ENCODE measurements around the gene SUMF1.

Gene SUMF1

DNA sequence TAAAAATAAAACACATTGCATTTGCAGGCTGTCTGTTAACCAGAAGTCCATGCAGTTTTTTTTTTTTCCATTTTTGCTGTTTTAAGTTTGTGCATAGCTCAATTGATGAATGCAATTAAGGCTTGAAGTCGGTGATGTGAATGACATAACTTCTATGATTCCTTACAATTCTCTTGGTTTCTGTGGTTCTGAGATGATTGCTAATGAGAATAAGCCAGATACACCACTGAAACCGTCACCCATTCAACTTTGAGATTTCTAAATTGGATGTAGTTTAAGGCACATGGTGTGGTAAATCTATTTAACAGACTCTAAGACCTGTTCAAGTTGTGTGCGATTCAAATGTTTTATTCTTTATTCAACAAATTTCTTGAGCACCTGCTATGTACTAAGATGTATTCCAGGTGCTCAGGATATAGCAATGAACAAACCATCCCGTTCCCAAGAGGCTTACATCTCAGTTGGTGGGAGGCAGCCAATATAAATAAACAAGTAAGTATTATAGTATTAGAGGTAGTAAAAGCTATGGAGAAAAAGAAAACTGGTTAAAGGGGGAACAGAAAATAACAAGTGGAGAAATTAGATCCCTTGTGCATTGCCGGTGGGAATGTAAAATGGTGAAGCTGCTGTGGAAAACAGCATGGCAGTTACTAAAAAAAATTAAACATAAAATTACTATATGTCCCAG is 30.1 kb upstream of the SUMF1 start:
- no peak for DNase-seq (ENCODE audit: low spot score)

DNA sequence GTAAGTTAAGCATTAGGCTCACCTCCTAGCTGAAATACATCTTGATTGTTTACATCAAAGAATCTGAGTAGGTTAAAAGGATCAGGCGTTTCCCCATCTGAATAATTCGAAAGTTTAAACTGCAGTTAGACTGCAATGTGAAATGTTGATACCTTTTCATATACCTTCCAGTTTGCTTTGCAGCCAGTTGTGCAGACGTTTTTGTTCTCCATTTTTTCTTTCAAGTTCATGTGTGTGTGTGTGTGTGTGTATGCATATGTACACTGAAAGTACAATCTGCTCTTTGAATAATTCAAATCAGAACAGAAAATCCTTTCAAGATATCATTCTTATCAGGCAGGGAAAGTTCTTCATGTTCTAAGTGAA is 29.0 kb upstream of the SUMF1 start:
- DNase-seq (ENCODE audit: low spot score) = no peak

DNA sequence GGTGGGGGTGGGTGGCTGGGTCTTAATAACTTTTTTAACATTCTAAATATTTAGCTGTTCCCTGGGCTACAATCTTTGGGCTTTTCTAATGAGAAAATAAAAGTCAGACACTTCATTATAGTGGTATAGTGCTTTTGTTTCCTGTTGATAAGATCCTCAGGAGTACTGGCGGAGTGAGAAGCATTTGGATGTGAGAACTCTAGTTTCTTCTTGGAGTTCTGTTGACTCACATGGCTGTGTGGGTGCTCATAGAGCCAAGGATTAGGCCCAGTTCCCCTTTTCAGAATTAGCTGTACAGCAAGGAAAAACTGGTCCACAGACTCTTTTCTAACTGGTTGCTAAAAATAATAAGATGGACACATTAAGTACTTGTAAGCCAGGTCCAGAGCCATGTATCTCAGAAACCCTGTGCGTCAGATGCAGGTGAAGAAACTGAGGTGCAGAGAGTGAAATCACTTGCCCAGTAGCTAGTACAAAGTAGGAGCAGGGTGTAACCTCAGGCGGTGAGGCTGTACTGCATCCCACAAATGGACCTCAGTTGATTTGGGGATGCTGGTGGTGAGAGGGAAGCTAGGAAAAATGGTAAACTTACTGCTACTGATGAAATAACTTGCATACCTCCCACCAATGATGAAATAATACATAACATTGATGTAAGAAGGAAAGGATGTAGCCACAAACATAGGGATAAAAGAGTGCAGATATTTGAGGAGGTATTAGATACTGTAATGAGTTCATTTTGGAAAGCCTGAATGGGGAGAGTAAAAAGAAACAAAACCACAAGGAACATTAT is 28.4 kb upstream of the SUMF1 start:
- peak; percentile 18 for DNase-seq (ENCODE audit: low spot score)

DNA sequence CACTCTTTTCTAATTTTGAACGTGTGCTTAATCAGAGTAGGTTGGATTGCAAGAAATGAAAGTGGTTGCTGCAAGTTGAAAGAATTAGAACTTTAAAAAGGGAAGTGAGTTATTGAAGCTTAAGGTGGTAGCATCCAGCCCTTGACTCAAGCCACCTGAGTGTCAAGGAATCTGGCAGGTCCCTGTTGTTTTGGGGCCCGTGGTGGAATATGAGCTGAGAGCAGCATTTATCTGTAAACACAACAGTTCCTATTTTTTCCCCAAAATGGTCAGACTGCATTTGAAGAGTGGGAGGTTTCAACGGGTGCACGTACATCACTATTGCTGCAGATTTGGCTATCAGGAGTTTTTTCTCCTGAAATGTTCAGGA is 27.8 kb upstream of the SUMF1 start:
- DNase-seq (ENCODE audit: low spot score) = no peak

DNA sequence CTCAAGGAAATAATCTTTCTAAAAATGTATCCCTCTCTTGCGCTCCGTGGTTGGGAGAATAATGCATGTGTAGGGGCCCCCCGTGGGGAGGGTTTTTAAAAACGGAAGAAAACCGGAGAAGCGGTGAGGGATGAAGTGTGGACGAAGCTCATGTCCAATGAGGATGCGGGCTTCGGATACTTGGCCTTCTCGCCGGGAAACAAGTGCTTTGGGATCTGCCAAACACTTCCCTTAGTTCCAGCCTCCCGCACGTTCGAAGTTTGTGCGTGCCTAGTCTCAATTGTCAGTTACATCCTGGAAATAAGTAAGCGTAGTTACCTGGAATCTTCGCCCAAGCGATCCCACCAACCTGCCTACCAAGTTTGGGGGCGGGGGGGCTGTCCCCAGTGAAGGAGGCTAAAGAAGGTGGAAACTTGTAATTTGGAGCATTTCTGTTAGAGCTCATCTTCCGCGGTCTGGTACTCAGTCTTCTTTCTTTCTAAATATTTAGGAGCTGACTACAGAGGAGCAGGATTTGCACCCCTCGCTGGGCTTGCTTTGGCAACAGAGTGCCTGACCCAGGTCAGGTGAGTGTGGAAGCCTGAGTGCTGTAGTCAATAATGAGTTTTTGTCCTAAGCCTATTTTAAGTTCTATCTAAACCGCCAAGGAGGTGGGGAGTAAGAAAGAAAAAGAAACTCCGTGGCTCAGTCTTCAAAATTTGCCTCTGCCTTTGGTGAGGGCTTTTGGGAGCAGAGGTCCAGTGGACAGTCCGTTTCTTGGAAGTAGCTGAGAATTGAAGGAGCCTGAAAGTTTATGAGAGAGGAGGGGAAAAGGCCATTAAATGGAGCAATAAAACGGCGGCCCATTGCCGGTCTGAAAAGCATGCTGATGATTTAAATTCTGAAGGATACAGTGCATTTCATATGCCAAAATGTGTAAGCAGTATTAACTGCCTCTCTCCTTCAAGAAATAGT is 27.1 kb upstream of the SUMF1 start:
- DNase-seq (ENCODE audit: low spot score) = peak; percentile 18

DNA sequence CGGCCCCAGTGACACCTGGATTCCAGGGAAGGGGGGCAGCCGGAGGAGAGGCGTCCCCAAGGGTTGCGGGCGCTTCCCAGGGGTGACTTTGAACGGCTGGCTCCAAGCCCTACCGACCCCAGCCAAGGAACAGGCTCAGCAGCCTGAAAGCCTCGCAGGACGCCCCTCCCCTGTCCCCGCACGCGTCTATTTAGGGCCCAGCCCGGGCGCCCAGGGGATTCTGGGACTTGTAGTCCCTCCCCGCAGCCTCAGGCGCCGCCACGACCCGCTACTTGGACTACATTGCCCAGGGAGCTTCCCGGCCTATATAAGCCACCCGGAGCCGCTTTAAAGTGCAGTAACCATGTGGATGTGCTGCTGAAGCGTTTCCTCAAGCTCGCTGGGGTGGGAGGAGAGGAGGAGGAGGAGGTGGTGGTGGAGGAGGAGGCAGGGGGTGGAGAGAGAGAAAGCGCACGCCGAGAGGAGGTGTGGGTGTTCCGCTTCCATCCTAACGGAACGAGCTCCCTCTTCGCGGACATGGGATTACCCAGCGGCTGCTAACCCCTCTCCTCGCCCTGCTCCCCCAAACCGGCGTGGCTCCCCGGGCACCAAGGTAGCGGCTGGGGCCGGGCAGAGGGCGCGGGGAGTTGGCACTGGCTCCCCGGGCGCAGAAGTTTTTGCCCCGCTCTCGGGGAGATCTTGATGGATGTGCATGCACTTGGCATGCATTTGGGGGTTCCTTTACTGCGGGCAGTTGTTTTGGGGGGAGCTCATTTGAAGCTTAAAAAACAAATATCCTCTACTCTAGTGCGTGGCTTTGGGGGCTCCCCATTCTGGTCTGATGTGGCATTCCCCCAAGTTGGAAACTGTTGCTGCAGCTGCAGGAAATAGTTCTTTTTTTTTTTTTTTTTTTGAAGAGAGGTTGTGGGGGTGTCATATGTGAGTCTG is 26.2 kb upstream of the SUMF1 start, which contains the start of gene ITPR1:
Gene ITPR1, plus strand, starts transcription at position 335 of the 927 bp plus-strand sequence. CDS start 23,144 bp downstream, outside the sequence.
- peak; percentile 98 for DNase-seq (ENCODE audit: low spot score)

DNA sequence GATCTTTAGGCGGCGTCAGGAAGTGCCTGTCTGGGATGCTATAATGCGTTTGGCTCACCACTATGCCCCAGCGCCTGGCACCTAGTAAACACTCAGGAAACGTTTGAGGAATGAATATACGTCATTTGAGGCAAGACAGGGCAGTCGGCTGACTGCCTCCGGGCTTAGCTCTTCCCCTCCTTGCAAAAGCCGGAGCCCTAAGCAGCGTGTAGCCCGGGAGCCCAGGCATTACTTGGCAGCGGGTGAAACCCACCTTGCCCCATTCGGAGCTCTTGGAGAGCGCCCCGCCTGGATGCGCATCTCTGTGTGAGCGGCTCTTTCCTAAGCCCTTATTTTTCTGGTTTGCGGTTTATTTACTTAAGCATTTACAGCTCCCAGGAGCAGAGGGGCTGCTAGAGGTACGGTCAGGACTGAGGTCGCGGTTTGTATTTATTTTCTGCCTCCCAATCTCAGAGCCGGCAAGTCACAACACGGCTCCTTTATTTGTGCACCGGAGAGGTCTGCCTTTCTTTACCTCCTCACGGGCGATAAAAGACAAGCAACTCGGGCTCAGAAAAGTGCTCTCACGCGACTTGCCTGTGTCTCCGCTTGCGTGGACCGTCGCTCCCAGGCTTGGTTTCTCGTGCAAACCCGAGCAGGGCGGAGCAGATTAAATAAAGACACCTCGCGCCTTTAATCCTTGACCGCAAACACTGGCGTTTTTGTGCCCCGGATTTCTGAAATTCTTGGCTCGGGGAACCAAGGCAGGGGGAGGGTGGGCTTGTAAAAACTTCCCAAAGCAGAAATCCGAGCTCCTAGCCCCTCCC is 25.3 kb upstream of the SUMF1 start:
- DNase-seq (ENCODE audit: low spot score) = peak; percentile 39

DNA sequence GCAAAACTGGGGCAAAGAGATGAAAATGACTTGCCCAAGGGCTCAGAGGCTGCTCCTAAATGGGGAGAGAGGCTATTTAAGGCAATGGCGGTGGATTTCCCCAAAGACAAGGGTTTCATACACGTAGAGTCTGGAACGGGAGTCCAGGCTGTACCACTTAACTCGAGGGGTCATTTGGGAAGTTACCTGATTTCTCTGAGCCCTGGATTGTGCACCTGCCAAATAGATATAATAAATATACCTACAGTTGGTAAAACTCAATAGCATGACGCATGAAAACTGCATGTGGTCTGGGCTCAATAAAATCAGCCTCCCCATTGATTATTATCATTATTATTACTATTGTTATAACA is 24.8 kb upstream of the SUMF1 start:
- DNase-seq (ENCODE audit: low spot score) = no peak

DNA sequence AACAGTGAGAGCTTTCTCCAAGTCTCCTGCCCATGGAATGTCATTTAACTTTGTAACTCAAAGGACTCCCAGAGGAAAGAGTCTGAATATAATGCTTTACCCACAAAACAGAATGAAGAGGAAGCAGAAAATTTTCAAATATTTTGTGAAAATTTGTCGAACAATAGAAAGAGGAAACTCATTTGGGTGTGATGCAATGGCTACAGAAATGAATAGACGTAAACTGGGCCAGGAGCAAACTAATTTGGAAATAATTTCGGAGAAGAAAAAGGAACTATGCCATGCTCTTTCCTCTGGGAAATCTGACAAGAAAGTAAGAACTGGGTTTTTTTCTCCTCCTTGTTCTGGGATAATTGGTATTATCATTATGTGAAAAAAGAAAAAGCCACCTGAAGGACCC is 11.2 kb upstream of the SUMF1 start:
- DNase-seq (ENCODE audit: low spot score) = no peak

DNA sequence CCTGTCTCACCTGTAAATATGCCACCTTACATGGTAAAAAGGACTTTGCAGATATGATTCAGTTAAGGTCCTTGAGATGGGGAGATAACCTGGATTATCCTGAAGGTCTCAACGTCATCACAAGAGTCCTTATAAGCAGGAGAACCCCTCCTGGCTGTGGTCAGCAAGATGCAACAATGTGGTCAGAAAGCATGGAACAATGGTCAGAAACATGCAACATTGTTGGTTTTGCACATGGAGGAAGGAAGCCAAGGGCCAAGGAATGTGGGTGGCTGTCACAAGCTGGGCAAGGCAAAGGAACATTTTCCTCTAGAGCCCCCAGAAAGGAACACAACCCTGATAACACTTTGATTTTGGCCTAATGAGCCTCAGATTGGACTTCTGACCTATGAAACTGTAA is 9.4 kb upstream of the SUMF1 start:
- DNase-seq (ENCODE audit: low spot score) = no peak

DNA sequence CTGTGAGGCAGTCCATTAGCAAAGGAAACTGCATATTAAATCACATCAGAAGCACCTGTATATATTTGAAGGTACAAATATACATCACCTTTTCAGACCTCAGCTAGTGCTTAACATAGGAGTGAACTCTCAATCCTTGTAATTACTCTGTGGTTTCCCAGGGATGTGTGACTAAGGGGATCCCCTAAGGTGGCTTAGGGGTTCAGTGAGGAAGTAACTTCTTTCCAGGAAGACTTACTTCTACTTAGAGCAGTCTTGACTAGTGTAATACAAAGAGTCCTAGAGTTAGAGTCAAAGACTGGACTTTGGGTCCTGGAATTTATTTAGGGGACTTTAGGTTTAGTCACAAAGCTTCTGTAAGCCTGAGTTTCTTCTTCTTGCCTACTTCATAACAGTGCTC is 8.7 kb upstream of the SUMF1 start:
- no peak for DNase-seq (ENCODE audit: low spot score)

DNA sequence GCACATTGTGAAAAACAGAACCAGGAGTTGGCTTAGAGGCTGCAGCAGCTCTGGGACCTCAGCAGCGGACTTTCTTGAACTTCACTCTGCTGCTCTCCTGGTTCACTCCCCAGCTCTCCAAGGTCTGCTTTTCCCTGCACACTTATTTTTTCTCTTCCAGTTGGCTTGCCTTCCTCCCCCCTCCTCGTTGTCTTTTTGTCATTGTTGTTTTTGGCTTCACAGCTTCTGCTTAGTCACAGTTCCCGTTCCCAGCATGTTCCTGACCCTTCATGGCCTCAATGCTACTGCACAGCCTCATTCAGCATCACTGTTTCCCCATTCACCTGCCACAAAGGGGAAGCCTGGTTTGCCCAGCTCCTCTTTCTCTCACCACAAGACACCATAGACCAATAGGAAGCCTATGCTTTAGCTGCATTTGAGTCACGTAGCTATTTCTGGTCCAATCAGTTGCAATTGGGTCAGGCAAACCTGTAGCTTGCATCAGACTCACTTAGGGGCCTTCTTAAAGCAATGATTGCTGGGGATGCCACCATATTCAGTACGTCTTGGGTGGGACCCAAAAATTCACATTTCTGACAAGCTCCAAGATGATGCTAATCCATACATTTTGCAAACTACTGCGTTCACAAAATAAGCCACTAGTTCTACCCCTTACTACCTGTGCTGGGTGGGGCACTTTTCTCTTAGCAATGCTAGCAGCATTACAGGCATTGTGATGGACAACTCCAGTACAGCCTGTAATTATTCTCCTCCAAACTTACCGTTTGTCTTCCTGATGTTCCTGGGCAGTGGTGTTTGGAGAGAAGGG is 7.8 kb upstream of the SUMF1 start:
- peak; percentile 39 for DNase-seq (ENCODE audit: low spot score)

DNA sequence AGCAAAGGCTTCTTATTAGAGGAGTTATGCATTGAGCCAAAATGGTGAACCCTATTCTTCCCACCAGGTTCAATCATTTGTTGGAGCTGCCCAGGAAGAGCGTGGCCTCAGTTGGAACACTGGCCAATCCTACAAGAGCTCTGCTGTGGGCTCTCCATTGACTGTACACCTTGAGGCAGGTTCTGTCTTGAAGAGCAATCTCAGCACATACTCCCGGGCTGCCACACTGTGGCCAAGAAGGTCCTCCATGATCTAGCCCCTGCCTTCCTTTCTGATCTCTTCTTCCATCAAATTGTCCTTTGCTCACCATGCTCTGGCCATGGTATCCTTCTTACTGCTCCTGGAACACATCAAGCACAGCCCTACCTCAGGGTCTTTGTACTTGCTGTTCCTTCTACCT is 5.7 kb upstream of the SUMF1 start:
- DNase-seq (ENCODE audit: low spot score) = no peak

DNA sequence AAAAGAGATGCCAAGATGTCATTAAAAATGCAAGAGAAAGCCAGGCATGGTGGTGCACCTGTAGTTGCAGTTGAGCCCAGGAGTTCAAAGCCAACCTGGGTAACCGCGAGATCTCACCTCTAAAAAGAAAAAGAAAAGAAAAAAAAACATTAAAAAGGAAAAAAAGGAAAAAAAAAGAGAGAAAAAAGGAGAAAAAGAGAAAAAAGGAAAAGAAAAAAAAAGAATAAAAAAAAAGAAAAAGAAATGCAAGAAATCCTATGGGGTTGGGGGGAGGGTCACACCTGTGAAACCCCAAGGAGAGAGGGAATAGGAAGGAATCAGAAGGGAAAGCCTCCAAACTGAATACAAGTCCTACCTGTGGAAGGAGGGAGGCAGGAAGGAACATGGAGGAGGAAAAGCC is 5.2 kb upstream of the SUMF1 start:
- no peak for DNase-seq (ENCODE audit: low spot score)

DNA sequence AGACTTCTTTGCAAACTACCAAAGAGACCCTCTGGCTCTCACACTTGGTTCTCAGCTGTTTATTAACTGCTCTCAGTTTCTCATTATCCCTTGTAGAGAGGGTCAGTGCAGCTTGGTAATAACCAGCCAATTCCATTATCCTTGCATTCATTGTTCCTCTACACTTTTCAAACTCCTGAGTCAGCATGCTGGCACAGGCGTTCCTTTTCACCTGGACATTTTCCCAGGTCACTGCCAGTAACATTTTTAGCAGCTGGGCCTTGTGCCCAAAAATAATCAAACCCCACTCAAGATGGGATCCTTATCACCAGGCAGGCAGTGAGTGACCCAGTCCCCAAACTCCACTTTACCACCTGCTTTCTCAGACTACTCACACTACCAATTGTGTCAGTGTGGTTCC is 4.8 kb upstream of the SUMF1 start:
- DNase-seq (ENCODE audit: low spot score) = no peak

DNA sequence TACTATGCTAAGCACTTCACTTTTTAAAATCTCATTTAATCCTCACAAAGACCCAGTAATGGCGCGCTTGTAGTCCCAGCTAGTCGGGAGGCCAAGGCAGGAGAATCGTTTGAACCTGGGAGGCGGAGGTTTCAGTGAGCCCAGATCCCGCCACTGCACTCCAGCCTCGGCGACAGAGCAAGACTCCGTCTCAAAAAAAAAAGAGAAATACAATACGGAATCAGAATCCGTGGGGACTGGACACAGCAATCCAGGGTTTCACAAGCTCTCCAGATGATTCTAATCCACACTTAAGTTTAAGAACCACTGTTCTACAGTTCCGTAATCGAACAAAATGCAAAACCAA is 426 bp upstream of the SUMF1 start:
- no peak for DNase-seq (ENCODE audit: low spot score)

DNA sequence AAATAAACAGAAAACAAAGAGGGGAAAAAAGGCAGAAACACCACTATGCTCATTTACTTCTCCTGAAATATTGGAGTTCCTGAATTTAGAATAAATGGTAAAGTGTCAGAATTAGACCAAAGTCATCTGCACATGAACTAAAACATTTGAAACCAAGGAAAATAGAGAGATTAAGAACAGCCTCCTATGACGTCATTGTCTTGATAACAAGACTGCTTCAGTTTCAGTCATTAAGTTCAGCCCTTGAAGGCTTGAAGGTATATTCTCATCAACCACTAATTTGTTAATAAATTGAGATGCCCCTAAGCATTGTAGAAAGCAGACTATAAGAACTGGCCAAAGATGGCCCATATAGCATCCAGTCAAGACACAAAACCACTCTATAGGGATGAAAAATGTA is 2.5 kb downstream of the SUMF1 start:
- DNase-seq (ENCODE audit: low spot score) = no peak

DNA sequence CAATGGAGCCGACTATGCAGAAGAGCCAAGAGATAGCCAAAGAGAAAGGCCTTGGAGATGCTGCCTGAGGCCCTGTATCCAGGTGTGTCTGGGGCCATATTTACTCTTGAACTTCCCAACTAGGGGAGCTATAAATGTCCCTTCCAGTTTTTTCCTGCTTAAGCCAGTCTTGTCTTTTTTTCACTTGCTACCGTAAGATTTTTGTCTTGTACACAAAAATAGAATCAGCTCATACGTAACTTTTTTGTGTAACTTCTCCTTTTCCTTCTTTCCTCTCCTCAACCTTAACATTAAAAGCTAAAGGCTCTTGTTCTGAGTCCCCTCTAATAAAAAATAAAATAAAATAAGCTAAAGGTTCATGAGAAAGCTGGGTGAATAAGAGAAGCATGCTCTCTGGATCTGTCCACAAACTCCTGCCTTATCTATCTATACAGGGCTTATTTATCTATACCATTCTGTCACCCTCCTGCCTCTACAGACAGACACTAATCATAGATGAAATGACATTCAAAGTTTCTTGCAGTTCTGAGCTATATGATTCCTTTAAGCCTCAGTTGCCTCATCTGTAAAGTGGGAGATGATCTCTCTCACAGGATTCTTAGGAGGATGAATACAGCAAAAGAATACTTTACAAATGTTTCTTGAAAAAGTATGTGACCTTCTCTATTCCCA is 4.6 kb downstream of the SUMF1 start:
- no peak for DNase-seq (ENCODE audit: low spot score)

DNA sequence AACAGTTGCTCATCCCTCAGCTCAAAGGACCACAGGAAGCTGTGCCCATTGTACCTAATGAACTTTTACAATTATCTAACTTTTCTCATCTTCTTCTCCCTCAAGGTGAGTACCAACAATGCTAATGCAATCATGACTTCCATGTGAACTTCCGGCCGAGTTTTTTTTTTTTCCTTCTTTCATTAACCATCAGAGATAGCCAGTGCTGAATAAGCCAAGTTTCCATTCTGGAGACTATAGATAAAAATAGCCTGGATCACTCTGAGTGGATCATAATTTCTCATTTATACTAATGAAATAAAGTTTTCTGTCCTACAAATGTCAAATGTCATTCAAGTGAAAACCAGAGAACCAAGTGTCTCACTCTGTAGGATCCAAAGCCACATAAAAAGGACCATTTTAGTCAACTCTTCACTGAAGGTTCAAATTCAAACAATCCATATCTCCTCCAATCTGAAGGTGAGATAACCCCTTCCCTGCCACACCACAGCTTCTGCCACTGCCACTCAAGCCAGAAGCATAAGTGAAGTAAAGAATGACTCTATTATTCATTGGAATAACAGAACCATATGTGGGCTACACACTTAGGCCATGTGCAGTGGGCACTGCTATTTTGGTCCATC is 5.5 kb downstream of the SUMF1 start:
- DNase-seq (ENCODE audit: low spot score) = no peak

Data from globus pallidus (tissue), 1 donor.